GM12878 (cell line): ENCODE data around the gene SAMHD1. TPM values are rescaled to one million over a fixed set of nuclear protein-coding genes. Genes with fewer than 3 reads are reported as not detected.

Source experiments
- CBFB ChIP-seq: IDR thresholded peaks from 2 replicates; pipeline ENCODE4 v1.6.1; 2016; ENCODE audit warnings: antibody characterized with exemption, low read depth
- IKZF2 ChIP-seq, 2 experiments: fragments of 450-650 bp; IDR thresholded peaks; 2 replicates each; pipeline ENCODE4 v1.6.1; 2017; ENCODE audit warnings: mild to moderate bottlenecking in 2 of 2, moderate library complexity in 2 of 2
- NR2C2 ChIP-seq: IDR thresholded peaks from 2 replicates; pipeline ENCODE4 v1.6.1; 2011; ENCODE audit warnings: borderline replicate concordance, low read depth; ENCODE audit not compliant: control insufficient read depth, insufficient read length
- PML ChIP-seq: IDR thresholded peaks from 2 replicates; pipeline ENCODE4 v1.6.1; 2012; ENCODE audit warnings: low read length, inconsistent platforms
- RELB ChIP-seq: fragments of 450-650 bp; IDR thresholded peaks from 2 replicates; pipeline ENCODE4 v1.6.1; 2017; ENCODE audit warnings: low read depth, mild to moderate bottlenecking, moderate library complexity
- SMAD5 ChIP-seq: IDR thresholded peaks from 2 replicates; pipeline ENCODE4 v1.6.1; 2016; ENCODE audit warnings: antibody characterized with exemption, low read depth
- SPI1 ChIP-seq: IDR thresholded peaks from 2 replicates; pipeline ENCODE4 v1.6.1; 2011; ENCODE audit warnings: low read depth, mild to moderate bottlenecking, low read length, moderate library complexity, borderline replicate concordance; ENCODE audit not compliant: insufficient read depth
- TAF1 ChIP-seq: IDR thresholded peaks from 2 replicates; pipeline ENCODE4 v1.6.1; 2011; ENCODE audit warnings: mild to moderate bottlenecking, low read depth, low read length, borderline replicate concordance
- polyA plus RNA-seq, 11 experiments: library from polyadenylated mRNA; depleted of rRNA in 4 of 11; unstranded in 6 of 11; stranded (reverse) in 5 of 11; fragments of >200 nt; fragmentation: Nextera tagmentation in 4 of 11; fragmentation: Illumina TruSeq in 1 of 11; extraction: Ambion mirVana in 4 of 11; extraction: Trizol in 1 of 11; gene quantifications; 1 replicate in 1 of 11; 2 replicates in 10 of 11; pipeline versions ENCODE4 v1.2.1 to v1.2.3, GENCODE V29; 2011 to 2016; ENCODE audit warnings: inconsistent platforms in 2 of 11, missing spikeins in 2 of 11, low read depth in 1 of 11
- total RNA-seq, 4 experiments: library from RNA; depleted of rRNA in 3 of 4; stranded (reverse); fragments of >200 nt in 3 of 4; fragmentation: Illumina TruSeq in 1 of 4; extraction: Trizol in 1 of 4; gene quantifications; 2 replicates each; pipeline versions ENCODE4 v1.2.1 to v1.2.3, GENCODE V29; 2013 to 2021
- TF ChIP-seq, protein P1 (sequence below): IDR thresholded peaks from 2 replicates; pipeline ENCODE4 v1.6.1; 2012; ENCODE audit warnings: improper control_type of control experiment, low read depth, low read length; ENCODE audit not compliant: insufficient replicate concordance
- TF ChIP-seq, protein P2 (sequence below): fragments of 450-650 bp; IDR thresholded peaks from 2 replicates; pipeline ENCODE4 v1.6.1; 2018; ENCODE audit warnings: borderline replicate concordance, mild to moderate bottlenecking; ENCODE audit not compliant: partially characterized antibody
- TF ChIP-seq, protein P3 (sequence below): fragments of 450-650 bp; conservative IDR thresholded peaks from 2 replicates; pipeline ENCODE4 v1.6.1; 2017; ENCODE audit warnings: mild to moderate bottlenecking, moderate library complexity

Gene SAMHD1
- total and polyA plus RNA-seq, 10 of the 15 experiments (the other 5 are each of a cell fraction or from before 2014, with no cell fraction given) = 20.5 to 47.9 (median 38.8) TPM

GRCh38 chr20:36951979-36952738 is 651 bp upstream of the SAMHD1 start (continued):
- TF ChIP-seq, protein P1, sequence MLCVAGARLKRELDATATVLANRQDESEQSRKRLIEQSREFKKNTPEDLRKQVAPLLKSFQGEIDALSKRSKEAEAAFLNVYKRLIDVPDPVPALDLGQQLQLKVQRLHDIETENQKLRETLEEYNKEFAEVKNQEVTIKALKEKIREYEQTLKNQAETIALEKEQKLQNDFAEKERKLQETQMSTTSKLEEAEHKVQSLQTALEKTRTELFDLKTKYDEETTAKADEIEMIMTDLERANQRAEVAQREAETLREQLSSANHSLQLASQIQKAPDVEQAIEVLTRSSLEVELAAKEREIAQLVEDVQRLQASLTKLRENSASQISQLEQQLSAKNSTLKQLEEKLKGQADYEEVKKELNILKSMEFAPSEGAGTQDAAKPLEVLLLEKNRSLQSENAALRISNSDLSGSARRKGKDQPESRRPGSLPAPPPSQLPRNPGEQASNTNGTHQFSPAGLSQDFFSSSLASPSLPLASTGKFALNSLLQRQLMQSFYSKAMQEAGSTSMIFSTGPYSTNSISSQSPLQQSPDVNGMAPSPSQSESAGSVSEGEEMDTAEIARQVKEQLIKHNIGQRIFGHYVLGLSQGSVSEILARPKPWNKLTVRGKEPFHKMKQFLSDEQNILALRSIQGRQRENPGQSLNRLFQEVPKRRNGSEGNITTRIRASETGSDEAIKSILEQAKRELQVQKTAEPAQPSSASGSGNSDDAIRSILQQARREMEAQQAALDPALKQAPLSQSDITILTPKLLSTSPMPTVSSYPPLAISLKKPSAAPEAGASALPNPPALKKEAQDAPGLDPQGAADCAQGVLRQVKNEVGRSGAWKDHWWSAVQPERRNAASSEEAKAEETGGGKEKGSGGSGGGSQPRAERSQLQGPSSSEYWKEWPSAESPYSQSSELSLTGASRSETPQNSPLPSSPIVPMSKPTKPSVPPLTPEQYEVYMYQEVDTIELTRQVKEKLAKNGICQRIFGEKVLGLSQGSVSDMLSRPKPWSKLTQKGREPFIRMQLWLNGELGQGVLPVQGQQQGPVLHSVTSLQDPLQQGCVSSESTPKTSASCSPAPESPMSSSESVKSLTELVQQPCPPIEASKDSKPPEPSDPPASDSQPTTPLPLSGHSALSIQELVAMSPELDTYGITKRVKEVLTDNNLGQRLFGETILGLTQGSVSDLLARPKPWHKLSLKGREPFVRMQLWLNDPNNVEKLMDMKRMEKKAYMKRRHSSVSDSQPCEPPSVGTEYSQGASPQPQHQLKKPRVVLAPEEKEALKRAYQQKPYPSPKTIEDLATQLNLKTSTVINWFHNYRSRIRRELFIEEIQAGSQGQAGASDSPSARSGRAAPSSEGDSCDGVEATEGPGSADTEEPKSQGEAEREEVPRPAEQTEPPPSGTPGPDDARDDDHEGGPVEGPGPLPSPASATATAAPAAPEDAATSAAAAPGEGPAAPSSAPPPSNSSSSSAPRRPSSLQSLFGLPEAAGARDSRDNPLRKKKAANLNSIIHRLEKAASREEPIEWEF = peak; percentile 38
- TF ChIP-seq, protein P2, sequence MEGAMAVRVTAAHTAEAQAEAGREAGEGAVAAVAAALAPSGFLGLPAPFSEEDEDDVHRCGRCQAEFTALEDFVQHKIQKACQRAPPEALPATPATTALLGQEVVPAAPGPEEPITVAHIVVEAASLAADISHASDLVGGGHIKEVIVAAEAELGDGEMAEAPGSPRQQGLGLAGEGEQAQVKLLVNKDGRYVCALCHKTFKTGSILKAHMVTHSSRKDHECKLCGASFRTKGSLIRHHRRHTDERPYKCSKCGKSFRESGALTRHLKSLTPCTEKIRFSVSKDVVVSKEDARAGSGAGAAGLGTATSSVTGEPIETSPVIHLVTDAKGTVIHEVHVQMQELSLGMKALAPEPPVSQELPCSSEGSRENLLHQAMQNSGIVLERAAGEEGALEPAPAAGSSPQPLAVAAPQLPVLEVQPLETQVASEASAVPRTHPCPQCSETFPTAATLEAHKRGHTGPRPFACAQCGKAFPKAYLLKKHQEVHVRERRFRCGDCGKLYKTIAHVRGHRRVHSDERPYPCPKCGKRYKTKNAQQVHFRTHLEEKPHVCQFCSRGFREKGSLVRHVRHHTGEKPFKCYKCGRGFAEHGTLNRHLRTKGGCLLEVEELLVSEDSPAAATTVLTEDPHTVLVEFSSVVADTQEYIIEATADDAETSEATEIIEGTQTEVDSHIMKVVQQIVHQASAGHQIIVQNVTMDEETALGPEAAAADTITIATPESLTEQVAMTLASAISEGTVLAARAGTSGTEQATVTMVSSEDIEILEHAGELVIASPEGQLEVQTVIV = no peak
- TF ChIP-seq IKZF2 (IDR thresholded peaks at IDR 0.05) (peak in 1 of 2 experiments; percentile 11; a peak in 1 of 4 replicates), SMAD5 (no peak), NR2C2 (no peak), TAF1 (no peak), RELB (no peak), CBFB (no peak), PML (no peak), SPI1 (no peak)
- TF ChIP-seq, protein P3, sequence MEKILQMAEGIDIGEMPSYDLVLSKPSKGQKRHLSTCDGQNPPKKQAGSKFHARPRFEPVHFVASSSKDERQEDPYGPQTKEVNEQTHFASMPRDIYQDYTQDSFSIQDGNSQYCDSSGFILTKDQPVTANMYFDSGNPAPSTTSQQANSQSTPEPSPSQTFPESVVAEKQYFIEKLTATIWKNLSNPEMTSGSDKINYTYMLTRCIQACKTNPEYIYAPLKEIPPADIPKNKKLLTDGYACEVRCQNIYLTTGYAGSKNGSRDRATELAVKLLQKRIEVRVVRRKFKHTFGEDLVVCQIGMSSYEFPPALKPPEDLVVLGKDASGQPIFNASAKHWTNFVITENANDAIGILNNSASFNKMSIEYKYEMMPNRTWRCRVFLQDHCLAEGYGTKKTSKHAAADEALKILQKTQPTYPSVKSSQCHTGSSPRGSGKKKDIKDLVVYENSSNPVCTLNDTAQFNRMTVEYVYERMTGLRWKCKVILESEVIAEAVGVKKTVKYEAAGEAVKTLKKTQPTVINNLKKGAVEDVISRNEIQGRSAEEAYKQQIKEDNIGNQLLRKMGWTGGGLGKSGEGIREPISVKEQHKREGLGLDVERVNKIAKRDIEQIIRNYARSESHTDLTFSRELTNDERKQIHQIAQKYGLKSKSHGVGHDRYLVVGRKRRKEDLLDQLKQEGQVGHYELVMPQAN = no peak
